ENCODE data around the gene TMEM11. TPM values are rescaled to one million over a fixed set of nuclear protein-coding genes. Genes with fewer than 3 reads are reported as not detected.

The TMEM11 gene
- polyA plus RNA-seq, 3 donors from 2014 or later, result 36.9 to 56.4 (median 44.2) TPM

DNA sequence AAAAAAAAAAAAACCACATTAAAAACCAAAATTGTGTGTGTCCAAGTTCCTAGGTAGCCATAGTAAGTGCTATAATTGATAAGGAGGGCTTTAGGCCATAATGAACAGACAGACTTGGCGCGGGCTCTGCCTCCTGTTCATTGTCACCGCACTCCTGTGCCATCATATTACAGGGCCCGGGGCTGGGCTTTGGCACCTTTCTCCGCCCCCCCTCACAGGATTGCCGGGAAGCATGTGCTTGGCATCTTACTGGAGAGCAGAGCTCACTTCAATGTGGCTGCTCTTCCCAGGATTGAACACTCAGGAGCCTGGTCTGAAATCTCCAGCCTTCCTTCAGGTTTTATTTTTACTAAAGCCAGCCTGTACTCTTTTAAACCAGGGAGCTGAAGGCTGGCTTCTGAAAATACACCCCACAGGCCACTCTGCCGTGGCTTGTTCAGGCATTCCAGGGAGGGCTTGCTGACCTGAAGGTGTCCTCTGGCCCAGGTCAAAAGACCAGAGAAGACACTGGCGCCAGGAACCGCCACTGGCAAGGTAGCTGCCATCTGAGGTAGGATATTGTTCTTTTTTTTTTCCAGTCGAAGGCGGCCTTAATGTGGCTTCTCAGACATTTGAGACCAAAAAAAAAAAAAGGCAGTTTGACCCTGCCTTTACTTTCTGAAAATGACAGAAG is 47.9 kb downstream of the TMEM11 start:
- H3K27ac Mint-ChIP-seq, result no peak overlapping the region
- peaks cover 3 to 19% of the 10 kb centered on the region in 2 donors for H3K4me1 Mint-ChIP-seq

DNA sequence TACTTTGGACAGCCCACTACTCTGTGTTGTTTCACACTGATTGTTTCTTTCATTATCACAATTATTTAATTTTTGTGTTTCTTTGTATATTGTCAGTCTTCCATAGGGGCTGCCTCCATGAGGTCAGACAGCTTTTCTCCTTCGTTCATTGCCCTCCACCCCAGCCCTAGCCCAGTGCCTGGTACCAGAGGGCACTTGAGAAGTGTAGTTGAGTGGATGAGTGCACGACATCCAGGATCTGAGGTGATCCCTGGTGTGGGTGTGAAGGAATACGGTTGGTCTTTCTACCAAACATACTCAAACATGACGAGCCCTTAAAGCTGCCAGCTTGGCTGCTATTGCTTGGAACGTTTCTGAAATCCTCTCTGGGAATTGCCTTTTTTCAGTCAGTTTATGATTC is 49.3 kb downstream of the TMEM11 start:
- no peak for DNase-seq
- H3K27ac Mint-ChIP-seq, result peak overlapping the region in 1 of 6 donors; percentile 27
- H3K4me1 Mint-ChIP-seq, result peaks cover 3 to 12% of the 10 kb centered on the region in 2 donors
- H3K4me3 Mint-ChIP-seq, result no peak overlapping the region
- no peaks in the 10 kb centered on the region for H3K27me3 Mint-ChIP-seq (ENCODE audit: low read depth in 3 of 3)
- H3K9me3 Mint-ChIP-seq, result no peaks in the 10 kb centered on the region
- H3K36me3 Mint-ChIP-seq, result no peaks in the 10 kb centered on the region

More for the DNA sequence above, 47.9 kb downstream of the TMEM11 start:
- Mint-ChIP-seq H3K4me3 (no peak overlapping the region), H3K36me3 (no peaks in the 10 kb centered on the region), H3K27me3 (ENCODE audit: low read depth in 3 of 3) (no peaks in the 10 kb centered on the region), H3K9me3 (no peaks in the 10 kb centered on the region)
- DNase-seq, result no peak

GRCh38 chr17:21164216-21164615 is 49.7 kb downstream of the TMEM11 start:
- H3K27me3 Mint-ChIP-seq (ENCODE audit: low read depth in 3 of 3), result no peaks in the 10 kb centered on the region
- no peaks in the 10 kb centered on the region for H3K36me3 Mint-ChIP-seq
- H3K4me1 Mint-ChIP-seq, result peaks cover 3 to 12% of the 10 kb centered on the region in 2 donors
- no peak overlapping the region for H3K4me3 Mint-ChIP-seq
- no peak for DNase-seq
- H3K9me3 Mint-ChIP-seq, result no peaks in the 10 kb centered on the region
- H3K27ac Mint-ChIP-seq, result peak overlapping the region in 1 of 6 donors; percentile 27

DNA sequence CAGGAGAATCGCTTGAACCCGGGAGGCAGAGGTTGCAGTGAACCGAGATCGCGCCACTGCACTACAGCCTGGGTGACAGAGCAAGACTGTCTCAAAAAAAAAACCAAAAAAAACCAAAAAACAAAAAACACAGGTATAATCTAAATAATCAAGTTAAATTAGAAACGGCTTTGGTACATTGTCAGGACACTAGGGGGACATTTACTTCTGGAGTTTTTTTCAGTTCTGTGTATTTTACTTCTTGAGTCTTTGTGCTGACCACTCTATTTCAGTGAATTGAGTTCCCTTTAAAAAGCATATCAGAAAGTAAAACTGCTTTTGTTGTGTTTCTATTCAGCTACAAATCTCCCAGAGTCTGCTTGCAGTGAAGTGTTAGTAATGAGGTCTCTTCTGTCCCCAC is 50.9 kb downstream of the TMEM11 start:
- no peaks in the 10 kb centered on the region for H3K9me3 Mint-ChIP-seq
- no peaks in the 10 kb centered on the region for H3K27me3 Mint-ChIP-seq (ENCODE audit: low read depth in 3 of 3)
- no peak for DNase-seq
- no peak overlapping the region for H3K27ac Mint-ChIP-seq
- no peak overlapping the region for H3K4me3 Mint-ChIP-seq
- peaks cover 3 to 19% of the 10 kb centered on the region in 2 donors for H3K4me1 Mint-ChIP-seq
- no peaks in the 10 kb centered on the region for H3K36me3 Mint-ChIP-seq

- DNase-seq, result no peak
- Mint-ChIP-seq H3K4me1 (peaks cover 3 to 19% of the 10 kb centered on the region in 2 donors), H3K36me3 (no peaks in the 10 kb centered on the region), H3K4me3 (no peak overlapping the region), H3K27ac (peak overlapping the region in 4 of 6 donors; percentile 9 to 80 (median 23)), H3K27me3 (ENCODE audit: low read depth in 3 of 3) (no peaks in the 10 kb centered on the region), H3K9me3 (no peaks in the 10 kb centered on the region)
These were observed 51.6 kb downstream of the TMEM11 start for GRCh38 chr17:21162394-21162775.

DNA sequence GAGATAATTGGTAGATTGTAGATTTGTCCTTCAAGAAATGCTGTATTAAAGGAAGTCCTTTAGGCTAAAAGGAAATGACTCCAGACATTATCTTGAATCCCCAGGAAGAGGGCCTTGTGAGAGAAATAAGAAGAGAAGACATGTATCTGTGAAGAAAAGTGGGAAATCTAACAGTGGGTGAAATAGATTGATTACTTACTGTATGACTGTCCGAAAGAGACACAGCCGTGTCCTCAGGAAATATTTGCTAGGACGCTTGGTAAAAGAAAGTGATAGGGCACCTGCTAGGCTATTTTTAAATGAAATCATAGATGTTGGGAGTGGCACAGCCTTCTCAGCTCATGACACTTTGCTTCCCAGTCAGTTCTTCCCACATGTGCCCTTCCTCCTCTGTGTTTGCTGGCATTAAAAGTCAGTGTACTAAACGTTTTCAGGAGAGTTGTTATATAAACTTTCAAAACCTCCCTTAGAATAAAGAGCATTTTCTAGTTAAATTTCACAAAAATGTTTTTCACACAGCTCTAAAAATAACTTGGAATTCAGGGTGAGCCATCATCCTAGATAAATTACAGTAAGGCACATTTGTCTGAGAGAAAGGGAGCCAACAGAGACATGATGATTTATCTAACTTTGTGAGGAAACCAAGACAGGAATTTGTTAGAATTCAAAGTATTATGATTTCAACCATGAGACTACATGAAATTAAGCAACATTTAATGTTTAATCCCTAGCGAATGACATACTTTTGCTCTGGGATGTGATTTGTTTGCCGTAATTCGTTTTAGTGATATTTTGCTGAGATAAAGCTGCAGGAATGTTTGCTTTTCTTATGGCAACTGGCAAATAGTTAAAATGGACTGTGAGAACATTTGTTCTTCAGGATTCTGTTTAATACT is 52.2 kb downstream of the TMEM11 start:
- Mint-ChIP-seq H3K27ac (no peak overlapping the region), H3K4me1 (peaks cover 3 to 16% of the 10 kb centered on the region in 2 donors), H3K36me3 (no peaks in the 10 kb centered on the region), H3K9me3 (no peaks in the 10 kb centered on the region), H3K27me3 (ENCODE audit: low read depth in 3 of 3) (no peaks in the 10 kb centered on the region), H3K4me3 (no peak overlapping the region)
- DNase-seq, result no peak

DNA sequence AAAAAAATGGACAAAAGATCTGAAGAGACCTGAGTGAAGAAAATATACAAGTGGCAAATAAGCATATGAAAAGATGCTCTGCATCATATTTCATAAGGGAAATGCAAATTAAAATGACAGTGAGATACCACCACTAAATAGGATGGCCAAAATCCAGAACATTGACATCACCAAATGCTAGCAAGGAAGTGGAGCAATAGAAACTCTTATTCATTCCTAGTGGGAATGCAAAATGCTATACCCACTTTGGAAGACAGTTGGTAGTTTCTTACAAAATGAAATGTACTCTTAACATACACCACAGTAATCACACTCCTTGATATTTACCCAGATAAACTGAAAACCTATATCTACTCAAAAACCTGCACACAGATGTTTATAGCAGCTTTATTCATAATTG is 53.6 kb downstream of the TMEM11 start:
- Mint-ChIP-seq H3K36me3 (no peaks in the 10 kb centered on the region), H3K27me3 (ENCODE audit: low read depth in 3 of 3) (no peaks in the 10 kb centered on the region), H3K4me3 (no peak overlapping the region), H3K27ac (no peak overlapping the region), H3K4me1 (peaks cover 3 to 13% of the 10 kb centered on the region in 2 donors), H3K9me3 (no peaks in the 10 kb centered on the region)
- no peak for DNase-seq

DNA sequence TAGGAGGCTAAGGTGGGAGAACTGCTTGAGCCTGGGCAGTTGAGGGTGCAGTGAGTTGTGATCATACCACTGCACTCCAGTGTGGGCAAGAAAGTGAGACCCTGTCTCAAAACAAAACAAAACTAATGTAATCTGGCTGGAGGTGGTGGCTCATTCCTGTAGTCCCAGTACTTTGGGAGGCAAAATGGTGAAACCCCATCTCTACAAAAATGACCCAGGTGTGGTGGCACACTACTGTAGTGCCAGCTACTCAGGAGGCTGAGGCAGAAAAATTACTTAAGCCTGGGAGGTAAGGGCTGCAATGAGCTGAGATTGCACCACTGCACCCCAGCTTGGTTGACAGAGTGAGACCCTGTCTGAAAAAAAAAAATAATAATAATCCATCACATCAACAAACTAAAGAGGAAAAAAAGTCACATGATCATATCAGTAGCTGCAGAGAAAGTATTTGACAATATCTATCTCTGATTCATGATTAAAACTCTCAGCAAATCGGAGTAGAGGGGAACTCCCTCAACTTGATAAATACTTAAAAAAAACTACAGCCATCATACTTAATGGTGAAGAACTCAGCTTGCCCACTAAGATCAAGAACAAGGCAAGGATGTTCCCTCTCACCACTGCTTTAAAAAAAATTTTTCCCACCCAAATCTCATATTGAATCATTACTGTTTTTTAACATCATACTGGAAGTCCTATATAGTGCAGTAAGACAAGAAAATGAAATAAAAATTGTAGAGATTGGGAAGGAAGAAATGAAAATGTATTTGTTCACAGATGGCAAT is 56.2 kb downstream of the TMEM11 start:
- H3K27me3 Mint-ChIP-seq (ENCODE audit: low read depth in 3 of 3), result no peaks in the 10 kb centered on the region
- DNase-seq, result no peak
- H3K9me3 Mint-ChIP-seq, result peaks cover 0 to 6% (median under 1%) of the 10 kb centered on the region in 6 donors
- H3K4me3 Mint-ChIP-seq, result no peak overlapping the region
- H3K4me1 Mint-ChIP-seq, result peaks cover 3 to 14% of the 10 kb centered on the region in 2 donors
- peaks cover 0 to 4% (median 2%) of the 10 kb centered on the region in 3 donors for H3K36me3 Mint-ChIP-seq
- H3K27ac Mint-ChIP-seq, result no peak overlapping the region

DNA sequence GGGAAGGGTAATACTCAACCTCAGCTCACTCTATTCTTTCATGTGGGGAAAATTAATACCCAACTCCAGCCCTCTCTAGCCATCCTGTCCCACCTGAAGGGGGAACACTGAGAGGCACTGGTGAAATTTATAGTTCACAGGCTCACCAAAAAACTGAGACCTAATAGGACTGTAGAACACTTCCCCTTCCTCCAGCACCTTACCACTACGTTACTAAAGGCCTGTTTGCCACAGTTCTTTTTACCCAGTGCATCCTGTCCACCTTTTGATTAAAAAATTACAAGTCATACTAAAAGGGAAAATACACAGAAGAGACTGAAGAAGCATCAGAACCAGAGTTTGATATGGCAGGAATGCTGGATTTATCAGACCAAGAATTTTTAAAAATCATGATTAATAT is 61.2 kb downstream of the TMEM11 start:
- H3K36me3 Mint-ChIP-seq, result peaks cover 0 to 12% (median 9%) of the 10 kb centered on the region in 3 donors
- H3K4me1 Mint-ChIP-seq, result peaks cover 6 to 18% of the 10 kb centered on the region in 2 donors
- H3K4me3 Mint-ChIP-seq, result no peak overlapping the region
- no peaks in the 10 kb centered on the region for H3K27me3 Mint-ChIP-seq (ENCODE audit: low read depth in 3 of 3)
- DNase-seq, result no peak
- peaks cover 0 to 12% (median 3%) of the 10 kb centered on the region in 6 donors for H3K9me3 Mint-ChIP-seq
- peak overlapping the region in 1 of 6 donors; percentile 16 for H3K27ac Mint-ChIP-seq

DNA sequence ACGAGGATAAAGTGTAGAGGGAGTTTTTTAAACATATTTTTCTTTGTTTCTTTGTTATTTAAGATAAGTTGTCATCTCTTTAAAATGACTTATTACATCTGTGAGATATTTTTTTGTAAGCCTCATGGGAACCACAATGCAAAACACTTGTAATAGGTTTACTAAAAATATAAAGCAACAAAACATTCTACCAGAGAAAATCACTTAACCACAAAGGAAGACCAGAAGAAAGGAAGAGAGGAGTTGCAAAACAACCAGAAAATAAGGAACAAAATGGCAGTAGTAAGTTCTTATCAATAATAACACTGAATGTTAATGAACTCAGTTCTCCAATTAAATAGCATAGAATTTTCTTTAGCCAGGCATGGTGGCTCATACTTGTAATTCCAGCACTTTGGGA is 64.3 kb downstream of the TMEM11 start:
- Mint-ChIP-seq H3K36me3 (peaks cover 6 to 19% (median 17%) of the 10 kb centered on the region in 3 donors), H3K4me1 (peaks cover 7 to 31% of the 10 kb centered on the region in 2 donors), H3K27me3 (ENCODE audit: low read depth in 3 of 3) (no peaks in the 10 kb centered on the region), H3K4me3 (no peak overlapping the region), H3K27ac (no peak overlapping the region), H3K9me3 (peaks cover 0 to 12% (median 3%) of the 10 kb centered on the region in 6 donors)
- DNase-seq, result no peak

Other genes starting within 250 kb of the TMEM11 start
- 10 to 100 TPM in 2 of 3 donors, 1 to 10 TPM in 1; 9.6 to 31.7 (median 21.4) TPM for gene USP22, start 171.2 kb downstream of the TMEM11 start, polyA plus RNA-seq
- gene DHRS7B, start 87.2 kb downstream of the TMEM11 start, polyA plus RNA-seq, result 10 to 100 TPM; 11.3 to 15.3 (median 12.9) TPM
- gene NATD1, start 39.2 kb upstream of the TMEM11 start, polyA plus RNA-seq, result 1 to 10 TPM in 2 of 3 donors, under 1 TPM in 1; 0.57 to 3.4 (median 2.5) TPM
- 100 to 1,000 TPM in 1 of 3 donors, 10 to 100 TPM in 2; 66.6 to 136 (median 93.9) TPM for gene MAP2K3, start 70.5 kb upstream of the TMEM11 start, polyA plus RNA-seq
- gene KCNJ12, start 162.2 kb upstream of the TMEM11 start, polyA plus RNA-seq, result not detected